HepG2 (cell line): ENCODE measurements around the gene PCBP4. TPM values are rescaled to one million over a fixed set of nuclear protein-coding genes. Genes with fewer than 3 reads are reported as not detected.

Experiments
- ATAC-seq: fragments of 200-7000 bp; cut with Tn5 transposase; 3 replicates; pipeline ENCODE4 v1.9.1; 2020; ENCODE audit warnings: mild to moderate bottlenecking, moderate library complexity
- BruUV-seq: library from RNA; stranded (reverse); fragments of 400-500 nt; replicated peaks from 2 replicates; lab custom pipeline; 2021; lab: Mats Ljungman, UMichigan
- CTCF ChIA-PET: fragments of 300-600 bp; formaldehyde crosslinking; extraction: SDS; loops from one replicate; lab custom pipeline; 2021; ENCODE audit warnings: low total read pairs, inconsistent platforms, low intra/inter-chr PET ratio; lab: Yijun Ruan, JAX
- POLR2A ChIA-PET: fragments of 350-600 bp; sonication (Branson Sonifier 250); formaldehyde crosslinking; loops from one replicate; lab custom pipeline; 2020; ENCODE audit warnings: antibody characterized with exemption, inconsistent platforms; lab: Yijun Ruan, JAX
- DNase-seq: peaks from one replicate; pipeline ENCODE4 v3.0.0-alpha.2; 2015; ENCODE audit warnings: low spot score
- FAIRE-seq: peaks from 3 replicates; lab custom pipeline; 2011; peaks lifted over from hg19 to GRCh38; lab: Jason Lieb, UNC
- H2AFZ ChIP-seq: one replicate; pipeline ENCODE4 v1.6.1; 2011; ENCODE audit warnings: low read length, inconsistent platforms
- H3K27ac ChIP-seq: fragments of 300-600 bp; 3 replicates; pipeline ENCODE4 v1.8.0; 2011; ENCODE audit warnings: mixed run types, mild to moderate bottlenecking, mixed read lengths, low read length, inconsistent platforms; ENCODE audit not compliant: insufficient read depth; ENCODE audit errors: extremely low read length
- H3K27me3 ChIP-seq, 2 experiments: fragments of 200-600 bp in 1 of 2; 2 replicates in 1 of 2; 3 replicates in 1 of 2; pipeline versions ENCODE4 v1.6.0 to v1.8.0; 2011; ENCODE audit warnings: low read length in 2 of 2, mild to moderate bottlenecking in 2 of 2, moderate library complexity in 2 of 2, inconsistent platforms in 1 of 2; ENCODE audit not compliant: insufficient read depth in 2 of 2, control insufficient read depth in 1 of 2
- H3K36me3 ChIP-seq, 2 experiments: fragments of 200-600 bp in 1 of 2; replicated peaks in 1 of 2; 2 replicates in 1 of 2; 3 replicates in 1 of 2; pipeline versions ENCODE4 v1.5.1 to v1.8.0; 2011; ENCODE audit warnings: low read length in 2 of 2, inconsistent platforms in 1 of 2; ENCODE audit not compliant: insufficient read depth in 2 of 2, control insufficient read depth in 1 of 2
- H3K4me1 ChIP-seq: 2 replicates; pipeline ENCODE4 v1.5.1; 2012; ENCODE audit warnings: low read length, inconsistent platforms; ENCODE audit not compliant: insufficient read depth
- H3K4me2 ChIP-seq: 2 replicates; pipeline ENCODE4 v1.6.0; 2011; ENCODE audit warnings: low read depth, low read length, inconsistent platforms
- H3K4me3 ChIP-seq, 3 experiments: fragments of 200-600 bp in 1 of 3; sonication (generic), shearing (Covaris generic) in 1 of 3; replicated peaks in 1 of 3; 2 replicates each; pipeline ENCODE4 v1.5.1; 2011 to 2016; ENCODE audit warnings: low read length in 3 of 3, inconsistent platforms in 2 of 3, low read depth in 2 of 3, mild to moderate bottlenecking in 2 of 3, control low read depth in 1 of 3, mixed read lengths in 1 of 3; ENCODE audit not compliant: insufficient read depth in 1 of 3
- H3K79me2 ChIP-seq: one replicate; pipeline ENCODE4 v1.6.1; 2011; ENCODE audit warnings: low read length, inconsistent platforms; ENCODE audit not compliant: insufficient read depth
- H3K9ac ChIP-seq: 2 replicates; pipeline ENCODE4 v1.6.0; 2011; ENCODE audit warnings: mild to moderate bottlenecking, low read depth, low read length, inconsistent platforms; ENCODE audit not compliant: insufficient read depth
- H3K9me3 ChIP-seq: 2 replicates; pipeline ENCODE4 v1.5.1; 2012; ENCODE audit warnings: mild to moderate bottlenecking, low read length
- H4K20me1 ChIP-seq: 2 replicates; pipeline ENCODE4 v1.6.0; 2011; ENCODE audit warnings: inconsistent platforms, mild to moderate bottlenecking, low read length, moderate library complexity; ENCODE audit not compliant: insufficient read depth
- ZNF337 ChIP-seq: sonication (generic); formaldehyde crosslinking; IDR thresholded peaks from 2 replicates; pipeline ENCODE4 v1.5.1; 2020; ENCODE audit warnings: missing genetic modification reagents, low read depth, mild to moderate bottlenecking, borderline replicate concordance
- WGBS: methylation state at CpG from one replicate; pipeline ENCODE4 v1.1.6; 2017; ENCODE audit warnings: low lambda C conversion rate; 5-methylcytosine and 5-hydroxymethylcytosine counted together
- in situ Hi-C: cut with HindIII; loops from 2 replicates; pipeline ENCODE4 v1.10.0; 2017; ENCODE audit warnings: low pct_unique_long_range_greater_than_20kb; ENCODE audit not compliant: extremely low pct_ligation_motif_present
- intact Hi-C: fragments of 100-400 bp; cut with micrococcal nuclease; formaldehyde crosslinking; loops from one replicate; pipeline ENCODE4 v1.10.0; 2022; ENCODE audit not compliant: unreplicated experiment
- polyA plus RNA-seq, 8 experiments: library from polyadenylated mRNA; depleted of rRNA in 3 of 8; stranded (reverse) in 7 of 8; unstranded in 1 of 8; fragments of >200 nt; fragmentation: Illumina TruSeq in 4 of 8; extraction: Trizol in 4 of 8; gene quantifications; 2 replicates each; pipeline versions ENCODE4 v1.2.1 to v1.2.3, GENCODE V29; 2011 to 2016; ENCODE audit warnings: low read depth in 4 of 8, missing spikeins in 1 of 8, mixed read lengths in 1 of 8; ENCODE audit not compliant: insufficient read depth in 1 of 8
- total RNA-seq, 5 experiments: library from RNA; depleted of rRNA; stranded (reverse); fragments of >200 nt; fragmentation: Illumina TruSeq; extraction: Trizol; gene quantifications; 2 replicates each; pipeline ENCODE4 v1.2.3, GENCODE V29; 2016; ENCODE audit warnings: low read depth in 1 of 5
- TF ChIP-seq, protein P1 (sequence below): fragments of 450-650 bp; IDR thresholded peaks from 2 replicates; pipeline ENCODE4 v1.6.1; 2016
- TF ChIP-seq, protein P2 (sequence below): sonication (generic); formaldehyde crosslinking; IDR thresholded peaks from 2 replicates; pipeline ENCODE4 v1.5.1; 2020; ENCODE audit warnings: missing genetic modification reagents, mild to moderate bottlenecking, borderline replicate concordance
- TF ChIP-seq, protein P3 (sequence below): sonication (generic); formaldehyde crosslinking; IDR thresholded peaks from 2 replicates; pipeline ENCODE4 v1.4.0; 2020; ENCODE audit warnings: mild to moderate bottlenecking, missing genetic modification reagents

PCBP4 gene
- total and polyA plus RNA-seq, 2 of the 13 experiments (the other 11 are each of a cell fraction or from before 2014, with no cell fraction given), result 36.8 to 51.3 TPM

DNA sequence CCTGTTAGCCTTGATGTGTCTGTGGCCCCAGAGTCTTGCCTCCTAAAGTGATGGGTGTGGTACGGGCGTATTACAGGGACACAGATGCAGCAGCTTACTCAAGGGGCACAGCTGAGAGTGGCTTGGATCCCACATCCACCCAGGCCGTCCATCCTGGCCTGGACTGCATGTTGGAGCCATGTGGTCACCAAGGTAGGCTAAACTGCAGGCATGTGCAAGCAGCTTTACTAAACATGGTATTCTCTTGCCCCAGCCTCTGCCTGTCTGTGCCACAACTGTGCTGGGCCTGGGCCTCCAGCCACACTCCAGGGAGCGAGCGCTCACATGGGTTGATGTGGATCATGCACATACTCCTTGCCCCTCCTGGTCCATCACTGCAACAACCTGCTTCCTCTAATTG is 18.1 kb downstream of the PCBP4 start:
- H3K4me1 ChIP-seq, result peaks cover 20% of the 10 kb centered on the region
- TF ChIP-seq, protein P1, sequence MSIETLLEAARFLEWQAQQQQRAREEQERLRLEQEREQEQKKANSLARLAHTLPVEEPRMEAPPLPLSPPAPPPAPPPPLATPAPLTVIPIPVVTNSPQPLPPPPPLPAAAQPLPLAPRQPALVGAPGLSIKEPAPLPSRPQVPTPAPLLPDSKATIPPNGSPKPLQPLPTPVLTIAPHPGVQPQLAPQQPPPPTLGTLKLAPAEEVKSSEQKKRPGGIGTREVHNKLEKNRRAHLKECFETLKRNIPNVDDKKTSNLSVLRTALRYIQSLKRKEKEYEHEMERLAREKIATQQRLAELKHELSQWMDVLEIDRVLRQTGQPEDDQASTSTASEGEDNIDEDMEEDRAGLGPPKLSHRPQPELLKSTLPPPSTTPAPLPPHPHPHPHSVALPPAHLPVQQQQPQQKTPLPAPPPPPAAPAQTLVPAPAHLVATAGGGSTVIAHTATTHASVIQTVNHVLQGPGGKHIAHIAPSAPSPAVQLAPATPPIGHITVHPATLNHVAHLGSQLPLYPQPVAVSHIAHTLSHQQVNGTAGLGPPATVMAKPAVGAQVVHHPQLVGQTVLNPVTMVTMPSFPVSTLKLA, result peak; percentile 52; the same call in 1 of the 2 replicates
- TF ChIP-seq ZNF337 (CRISPR knock-in tag), result no peak
- TF ChIP-seq, protein P2, sequence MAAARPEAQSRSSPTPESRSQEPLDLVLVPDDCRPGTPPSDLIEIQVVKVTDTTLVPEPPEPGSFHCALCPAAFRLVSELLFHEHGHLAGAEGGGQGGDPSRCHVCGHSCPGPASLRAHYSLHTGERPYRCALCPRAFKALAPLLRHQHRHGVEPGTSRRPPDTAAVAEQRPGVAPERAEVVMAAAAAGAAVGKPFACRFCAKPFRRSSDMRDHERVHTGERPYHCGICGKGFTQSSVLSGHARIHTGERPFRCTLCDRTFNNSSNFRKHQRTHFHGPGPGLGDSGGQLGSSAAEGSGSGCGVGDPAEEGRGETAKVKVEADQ (CRISPR knock-in tag), result no peak
- TF ChIP-seq, protein P3, sequence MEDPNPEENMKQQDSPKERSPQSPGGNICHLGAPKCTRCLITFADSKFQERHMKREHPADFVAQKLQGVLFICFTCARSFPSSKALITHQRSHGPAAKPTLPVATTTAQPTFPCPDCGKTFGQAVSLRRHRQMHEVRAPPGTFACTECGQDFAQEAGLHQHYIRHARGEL (CRISPR knock-in tag), result no peak
- TF ChIP-seq, all 625 proteins: peak for 1
- no peaks in the 10 kb centered on the region for H3K9me3 ChIP-seq
- no peaks in the 10 kb centered on the region for H3K79me2 ChIP-seq
- H3K9ac ChIP-seq, result no peak overlapping the region
- DNase-seq (no peak), FAIRE-seq (no peak), ATAC-seq (no peak)
- BruUV-seq, result no TSS peak
- in situ Hi-C loops (no loop called here), intact Hi-C loops (no loop called here)
- H3K36me3 ChIP-seq, result no peaks in the 10 kb centered on the region
- H3K27me3 ChIP-seq, result no peaks in the 10 kb centered on the region
- no peak overlapping the region for H3K27ac ChIP-seq
- H3K4me2 ChIP-seq, result no peak overlapping the region
- ChIA-PET CTCF (no interaction called here), POLR2A (interaction anchor here (1.7 kb wide), 1 partner anchor 34 kb away, joined by 3 read pairs; the partner anchor contains the start of gene ACY1)
- H3K4me3 ChIP-seq, result no peak overlapping the region
- 98% methylated on average over 5 of the region's 5 CpGs for WGBS
- no peak overlapping the region for H2AFZ ChIP-seq
- no peaks in the 10 kb centered on the region for H4K20me1 ChIP-seq
